CD4-positive, CD25-positive, alpha-beta regulatory T cell (primary cell): ENCODE measurements around the gene ALOX5. TPM values are rescaled to one million over a fixed set of nuclear protein-coding genes. Genes with fewer than 3 reads are reported as not detected.
A peak's percentile ranks its signal among the peaks of the same experiment; 100 is the strongest.

Experiments
- ATAC-seq, 2 donors: fragments of 150-1000 bp; cut with Tn5 transposase; one replicate each; pipeline ENCODE4 v1.10.0; 2021; ENCODE audit warnings: low read depth in 2 of 2, moderate number of reproducible peaks in 2 of 2, moderate library complexity in 1 of 2
- DNase-seq, 3 donors: peaks; one replicate each; pipeline versions ENCODE4 v3.0.0 to v3.0.0-alpha.2; 2012 to 2022; ENCODE audit warnings: mixed read lengths in 1 of 3
- H3K27ac ChIP-seq: one replicate; pipeline ENCODE4 v1.7.0; 2013; ENCODE audit warnings: mild to moderate bottlenecking, low read length; ENCODE audit not compliant: insufficient read depth, poor library complexity, severe bottlenecking
- H3K27me3 ChIP-seq: one replicate; pipeline ENCODE4 v1.7.0; 2013; ENCODE audit warnings: low read length; ENCODE audit not compliant: control insufficient read depth, insufficient read depth
- H3K36me3 ChIP-seq: one replicate; pipeline ENCODE4 v1.7.0; 2013; ENCODE audit warnings: mild to moderate bottlenecking, low read length, moderate library complexity; ENCODE audit not compliant: control insufficient read depth, insufficient read depth
- H3K4me1 ChIP-seq: 2 replicates; pipeline ENCODE4 v1.7.0; 2013; ENCODE audit warnings: mild to moderate bottlenecking, low read length; ENCODE audit not compliant: insufficient read depth, control insufficient read depth, poor library complexity, severe bottlenecking
- H3K4me3 ChIP-seq: one replicate; pipeline ENCODE4 v1.7.0; 2013; ENCODE audit warnings: low read depth, mild to moderate bottlenecking, low read length, moderate library complexity
- H3K9me3 ChIP-seq, 2 experiments: 1 replicate in 1 of 2; 2 replicates in 1 of 2; pipeline ENCODE4 v1.7.0; 2013; ENCODE audit warnings: low read length in 2 of 2, mild to moderate bottlenecking in 1 of 2, moderate library complexity in 1 of 2; ENCODE audit not compliant: control insufficient read depth in 2 of 2
- H3K27ac Mint-ChIP-seq, 3 donors: one replicate each; pipeline ENCODE4 v1.8.0; 2020 to 2022; ENCODE audit warnings: mild to moderate bottlenecking in 3 of 3, mixed read lengths in 3 of 3, moderate library complexity in 2 of 3
- H3K27me3 Mint-ChIP-seq: one replicate; pipeline ENCODE4 v1.8.0; 2022; ENCODE audit warnings: mild to moderate bottlenecking, mixed read lengths
- H3K36me3 Mint-ChIP-seq: one replicate; pipeline ENCODE4 v1.8.0; 2020; ENCODE audit warnings: mixed read lengths
- H3K4me1 Mint-ChIP-seq, 4 donors: one replicate each; pipeline ENCODE4 v1.8.0; 2020 to 2022; ENCODE audit warnings: mixed read lengths in 4 of 4, mild to moderate bottlenecking in 1 of 4
- H3K4me3 Mint-ChIP-seq, 4 donors: one replicate each; pipeline ENCODE4 v1.8.0; 2020 to 2022; ENCODE audit warnings: mild to moderate bottlenecking in 4 of 4, mixed read lengths in 4 of 4, moderate library complexity in 3 of 4
- H3K9me3 Mint-ChIP-seq, 7 donors: one replicate each; pipeline ENCODE4 v1.8.0; 2020 to 2022; ENCODE audit warnings: mixed read lengths in 7 of 7, mild to moderate bottlenecking in 3 of 7, moderate library complexity in 2 of 7
- polyA plus RNA-seq, 4 donors: library from polyadenylated mRNA; unstranded; fragments of 300-500 nt; fragmentation: Illumina TruSeq; gene quantifications; one replicate each; pipeline ENCODE4 v1.2.3, GENCODE V29; 2021
- total RNA-seq: library from RNA; stranded (reverse); gene quantifications from one replicate; pipeline ENCODE4 v1.2.3, GENCODE V29; 2022

The ALOX5 gene
- total and polyA plus RNA-seq, 5 donors from 2014 or later = 0.16 to 1.5 (median 0.28) TPM

DNA sequence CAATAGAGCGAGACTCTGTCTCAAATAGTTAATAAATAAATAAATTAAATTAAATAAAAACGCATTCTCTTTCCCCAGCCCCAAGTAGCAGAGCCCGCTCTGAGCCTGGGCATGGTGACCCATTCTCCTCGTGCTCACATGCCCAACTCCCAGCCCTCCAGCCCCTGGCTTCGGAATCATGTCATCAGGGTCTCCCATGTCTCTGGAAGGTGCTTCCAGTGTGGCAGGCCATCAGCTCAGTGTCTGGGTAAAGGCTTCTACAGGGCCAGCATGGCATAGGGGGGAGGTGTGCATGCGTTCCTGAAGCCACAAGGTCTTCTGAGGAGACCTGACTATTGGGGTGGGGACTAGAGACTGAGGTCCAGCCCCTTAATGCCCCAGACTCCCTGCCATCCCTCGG is 72.8 kb downstream of the ALOX5 start:
- Histone ChIP-seq H3K27me3 (no peaks in the 10 kb centered on the region), H3K4me1 (no peaks in the 10 kb centered on the region), H3K9me3 (no peaks in the 10 kb centered on the region), H3K27ac (no peak overlapping the region), H3K4me3 (no peak overlapping the region), H3K36me3 (no peaks in the 10 kb centered on the region)
- ATAC-seq = no peak
- Mint-ChIP-seq H3K9me3 (peaks cover 0 to 2% (median 0%) of the 10 kb centered on the region in 7 donors), H3K27me3 (peaks cover 4% of the 10 kb centered on the region), H3K4me3 (no peak overlapping the region), H3K4me1 (peaks cover 0 to 4% (median 0%) of the 10 kb centered on the region in 4 donors), H3K27ac (no peak overlapping the region), H3K36me3 (no peaks in the 10 kb centered on the region)
- no peak for DNase-seq

DNA sequence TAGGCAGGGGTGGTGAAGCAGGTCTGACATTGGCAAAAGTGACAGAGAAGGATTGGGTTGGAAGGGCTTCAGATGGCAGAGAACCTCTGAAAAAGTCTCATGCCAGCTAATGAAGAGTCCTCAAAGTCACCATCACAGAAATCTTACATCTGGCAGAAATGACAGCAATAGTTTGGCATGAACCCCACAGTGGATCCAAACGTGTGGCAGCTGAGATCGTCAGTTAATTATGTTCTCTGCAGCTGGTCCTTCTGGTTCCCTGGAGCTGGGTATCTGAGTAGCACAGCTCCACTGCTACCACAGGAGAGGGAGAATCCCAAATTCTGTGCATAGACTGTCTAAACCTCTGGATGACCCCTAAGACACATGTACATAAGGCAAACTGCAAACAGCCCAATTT is 73.4 kb downstream of the ALOX5 start:
- DNase-seq (no peak), ATAC-seq (no peak)
- Histone ChIP-seq H3K27me3 (no peaks in the 10 kb centered on the region), H3K36me3 (no peaks in the 10 kb centered on the region), H3K4me3 (no peak overlapping the region), H3K27ac (no peak overlapping the region), H3K4me1 (no peaks in the 10 kb centered on the region), H3K9me3 (no peaks in the 10 kb centered on the region)
- Mint-ChIP-seq H3K36me3 (no peaks in the 10 kb centered on the region), H3K27me3 (peaks cover 4% of the 10 kb centered on the region), H3K4me1 (peaks cover 0 to 4% (median 0%) of the 10 kb centered on the region in 4 donors), H3K27ac (no peak overlapping the region), H3K4me3 (no peak overlapping the region), H3K9me3 (peaks cover 0 to 2% (median 0%) of the 10 kb centered on the region in 7 donors)

DNA sequence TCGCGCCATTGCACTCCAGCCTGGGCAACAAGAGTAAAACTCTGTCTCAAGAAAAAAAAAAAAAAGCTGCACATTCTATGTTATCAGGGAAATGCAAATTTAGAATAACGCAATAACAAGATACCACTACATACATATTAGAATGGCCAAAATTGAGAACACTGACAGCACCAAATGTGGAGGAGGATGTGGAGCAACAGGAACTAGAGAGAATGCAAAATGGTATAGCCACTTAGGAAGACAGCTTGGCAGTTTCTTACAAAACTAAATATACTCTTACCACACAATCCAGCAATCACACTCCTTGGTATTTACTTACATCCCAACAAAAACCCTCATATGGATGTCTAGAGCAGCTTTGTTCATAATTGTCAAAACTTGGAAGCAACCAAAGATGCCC is 76.8 kb downstream of the ALOX5 start:
- no peak overlapping the region for H3K4me3 ChIP-seq
- Mint-ChIP-seq H3K27ac (no peak overlapping the region), H3K4me1 (peaks cover 0 to 6% (median 0%) of the 10 kb centered on the region in 4 donors), H3K27me3 (no peaks in the 10 kb centered on the region), H3K4me3 (no peak overlapping the region), H3K9me3 (peaks cover 0 to 2% (median 0%) of the 10 kb centered on the region in 7 donors), H3K36me3 (peaks cover 12% of the 10 kb centered on the region)
- H3K27me3 ChIP-seq = no peaks in the 10 kb centered on the region
- DNase-seq (no peak), ATAC-seq (no peak)
- no peaks in the 10 kb centered on the region for H3K4me1 ChIP-seq
- no peaks in the 10 kb centered on the region for H3K36me3 ChIP-seq
- H3K27ac ChIP-seq = no peak overlapping the region
- no peaks in the 10 kb centered on the region for H3K9me3 ChIP-seq

GRCh38 chr10:45451407-45451806 is 77.4 kb downstream of the ALOX5 start:
- Mint-ChIP-seq H3K4me3 (no peak overlapping the region), H3K36me3 (peaks cover 13% of the 10 kb centered on the region), H3K9me3 (peaks cover 0 to 2% (median 0%) of the 10 kb centered on the region in 7 donors), H3K27ac (no peak overlapping the region), H3K27me3 (no peaks in the 10 kb centered on the region), H3K4me1 (peaks cover 0 to 6% (median 0%) of the 10 kb centered on the region in 4 donors)
- DNase-seq = no peak
- no peak for ATAC-seq
- H3K4me3 ChIP-seq = no peak overlapping the region
- H3K4me1 ChIP-seq = no peaks in the 10 kb centered on the region
- no peaks in the 10 kb centered on the region for H3K9me3 ChIP-seq
- no peaks in the 10 kb centered on the region for H3K27me3 ChIP-seq
- H3K36me3 ChIP-seq = peaks cover 4% of the 10 kb centered on the region
- no peak overlapping the region for H3K27ac ChIP-seq

- H3K9me3 Mint-ChIP-seq = peaks cover 0 to 2% (median 0%) of the 10 kb centered on the region in 7 donors
- Histone ChIP-seq H3K4me3 (no peak overlapping the region), H3K27me3 (no peaks in the 10 kb centered on the region), H3K27ac (no peak overlapping the region), H3K4me1 (no peaks in the 10 kb centered on the region), H3K36me3 (peaks cover 7% of the 10 kb centered on the region), H3K9me3 (no peaks in the 10 kb centered on the region)
- DNase-seq (no peak), ATAC-seq (no peak)
- no peaks in the 10 kb centered on the region for H3K27me3 Mint-ChIP-seq
- H3K27ac Mint-ChIP-seq = no peak overlapping the region
- no peak overlapping the region for H3K4me3 Mint-ChIP-seq
- H3K4me1 Mint-ChIP-seq = peaks cover 0 to 2% (median 0%) of the 10 kb centered on the region in 4 donors
- H3K36me3 Mint-ChIP-seq = peaks cover 19% of the 10 kb centered on the region
Observed at GRCh38 chr10:45452268-45452667, 78.3 kb downstream of the ALOX5 start.

- Histone ChIP-seq H3K9me3 (no peaks in the 10 kb centered on the region), H3K4me1 (no peaks in the 10 kb centered on the region), H3K27ac (no peak overlapping the region), H3K4me3 (no peak overlapping the region), H3K27me3 (no peaks in the 10 kb centered on the region), H3K36me3 (peaks cover 14% of the 10 kb centered on the region)
- Mint-ChIP-seq H3K4me1 (peaks cover 0 to 2% (median 0%) of the 10 kb centered on the region in 4 donors), H3K27me3 (no peaks in the 10 kb centered on the region), H3K36me3 (peaks cover 25% of the 10 kb centered on the region), H3K9me3 (peaks cover 0 to 2% (median 0%) of the 10 kb centered on the region in 7 donors), H3K4me3 (no peak overlapping the region), H3K27ac (peak overlapping the region in 1 of 3 donors; percentile 9)
- DNase-seq (no peak), ATAC-seq (no peak)
Observed at GRCh38 chr10:45452743-45453452, 78.9 kb downstream of the ALOX5 start.

DNA sequence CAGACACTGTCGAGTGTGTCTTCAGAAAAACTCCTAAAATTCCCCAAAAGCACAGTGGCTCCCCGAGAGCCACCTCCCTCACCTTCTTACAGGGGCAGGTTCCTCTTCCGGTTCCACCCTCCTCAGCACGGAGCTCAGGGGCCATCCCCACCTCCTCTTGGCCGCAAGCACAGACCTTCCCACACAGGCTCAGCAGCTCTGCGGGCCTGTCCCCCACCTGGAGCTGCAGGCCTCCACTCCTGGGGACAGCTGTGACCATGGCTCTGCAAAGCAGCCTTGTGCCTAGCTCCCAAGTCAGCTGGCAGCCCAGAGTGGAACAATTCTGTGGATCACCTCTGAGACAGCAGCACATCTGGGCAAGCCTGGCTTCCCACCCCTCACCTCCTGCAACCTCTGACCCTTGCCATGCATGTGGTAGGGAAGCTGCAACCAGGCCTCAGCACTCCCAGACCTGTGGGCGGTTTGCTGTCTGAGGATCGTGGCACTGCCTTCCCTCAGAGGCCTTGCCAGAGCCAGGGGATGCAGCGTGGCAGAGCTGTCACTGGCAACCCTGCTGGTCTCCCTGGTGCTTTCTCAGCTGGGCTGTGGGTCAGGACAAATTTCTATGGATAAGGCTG is 79.7 kb downstream of the ALOX5 start:
- H3K27me3 ChIP-seq = no peaks in the 10 kb centered on the region
- Mint-ChIP-seq H3K9me3 (peaks cover 0 to 2% (median 0%) of the 10 kb centered on the region in 7 donors), H3K4me3 (no peak overlapping the region), H3K4me1 (peaks cover 0 to 2% (median 0%) of the 10 kb centered on the region in 4 donors), H3K27ac (no peak overlapping the region), H3K36me3 (peaks cover 33% of the 10 kb centered on the region), H3K27me3 (no peaks in the 10 kb centered on the region)
- DNase-seq (no peak), ATAC-seq (no peak)
- H3K4me3 ChIP-seq = no peak overlapping the region
- H3K9me3 ChIP-seq = no peaks in the 10 kb centered on the region
- H3K36me3 ChIP-seq = peaks cover 22% of the 10 kb centered on the region
- H3K27ac ChIP-seq = no peak overlapping the region
- no peaks in the 10 kb centered on the region for H3K4me1 ChIP-seq
